ENCODE results near the gene PORCN.

GRCh38 chrX:48465336-48465933, 43.4 kb upstream of the PORCN start:
- TF ChIP-seq CTCF (conservative IDR thresholded peaks at IDR 0.05; ENCODE audit: low read depth, low read length): no peak
- no peak for TF ChIP-seq EZH2 (IDR thresholded peaks at IDR 0.05; ENCODE audit: borderline replicate concordance, low read depth, low read length, poor library complexity, severe bottlenecking)

Data from A673 (cell line).